Neutrophil (primary cell): ENCODE measurements around the gene CBLC.
"Not testable (repeated sequence)": the region's sequence is repeated elsewhere in the genome, so short reads cannot be mapped to it uniquely, and the experiment has no call there.

Experiments
- H3K27ac ChIP-seq: fragments of 200-600 bp; sonication (generic); 2 replicates; pipeline ENCODE4 v1.5.1; 2016; ENCODE audit warnings: mild to moderate bottlenecking, moderate library complexity
- H3K27me3 ChIP-seq: fragments of 200-600 bp; sonication (generic); 2 replicates; pipeline ENCODE4 v1.6.0; 2016; ENCODE audit warnings: mild to moderate bottlenecking
- H3K36me3 ChIP-seq: fragments of 200-600 bp; sonication (generic); 2 replicates; pipeline ENCODE4 v1.5.1; 2017
- H3K4me1 ChIP-seq, 2 experiments: fragments of 200-600 bp in 1 of 2; sonication (generic) in 1 of 2; 1 replicate in 1 of 2; 2 replicates in 1 of 2; pipeline versions ENCODE4 v1.5.1 to v1.6.1; 2013 to 2016; ENCODE audit warnings: low read depth in 1 of 2, low read length in 1 of 2, mild to moderate bottlenecking in 1 of 2, moderate library complexity in 1 of 2; ENCODE audit not compliant: control insufficient read depth in 1 of 2, insufficient read depth in 1 of 2
- H3K4me3 ChIP-seq, 2 experiments: fragments of 200-600 bp in 1 of 2; sonication (generic) in 1 of 2; 1 replicate in 1 of 2; 2 replicates in 1 of 2; pipeline ENCODE4 v1.5.1; 2013 to 2016; ENCODE audit warnings: low read depth in 1 of 2, low read length in 1 of 2, mild to moderate bottlenecking in 1 of 2, moderate library complexity in 1 of 2
- H3K9me3 ChIP-seq: fragments of 200-600 bp; sonication (generic); 2 replicates; pipeline ENCODE4 v1.5.1; 2016
- TF ChIP-seq, protein P1 (sequence below): fragments of 200-600 bp; sonication (generic); IDR thresholded peaks from 2 replicates; pipeline ENCODE4 v1.5.1; 2016; ENCODE audit warnings: antibody characterized with exemption

Gene CBLC

DNA sequence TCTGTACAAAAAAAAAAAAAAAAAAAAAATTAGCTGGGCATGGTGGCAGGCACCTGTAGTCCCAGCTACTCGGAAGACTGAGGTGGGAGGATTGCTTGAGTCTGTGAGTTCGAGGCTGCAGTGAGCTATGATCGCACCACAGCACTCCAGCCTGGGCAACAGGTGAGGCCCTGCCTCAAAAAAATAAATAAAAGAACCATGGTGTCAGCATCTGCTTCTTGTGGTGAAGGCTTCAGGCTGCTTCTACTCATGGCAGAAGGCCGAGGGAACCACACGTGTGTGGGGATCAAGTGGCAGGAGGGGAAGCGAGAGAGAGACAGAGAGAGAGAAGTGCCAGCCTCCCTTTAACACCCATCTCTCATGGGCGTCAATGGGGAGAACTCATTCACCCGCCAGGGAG lies 15.7 kb upstream of the CBLC start:
- Histone ChIP-seq H3K27me3 (no peaks in the 10 kb centered on the region), H3K9me3 (no peaks in the 10 kb centered on the region), H3K36me3 (peaks cover 45% of the 10 kb centered on the region), H3K4me1 (peaks cover 46 to 63% of the 10 kb centered on the region in 2 experiments), H3K27ac (peak overlapping the region; percentile 89), H3K4me3 (no peak overlapping the region)
- TF ChIP-seq, protein P1, sequence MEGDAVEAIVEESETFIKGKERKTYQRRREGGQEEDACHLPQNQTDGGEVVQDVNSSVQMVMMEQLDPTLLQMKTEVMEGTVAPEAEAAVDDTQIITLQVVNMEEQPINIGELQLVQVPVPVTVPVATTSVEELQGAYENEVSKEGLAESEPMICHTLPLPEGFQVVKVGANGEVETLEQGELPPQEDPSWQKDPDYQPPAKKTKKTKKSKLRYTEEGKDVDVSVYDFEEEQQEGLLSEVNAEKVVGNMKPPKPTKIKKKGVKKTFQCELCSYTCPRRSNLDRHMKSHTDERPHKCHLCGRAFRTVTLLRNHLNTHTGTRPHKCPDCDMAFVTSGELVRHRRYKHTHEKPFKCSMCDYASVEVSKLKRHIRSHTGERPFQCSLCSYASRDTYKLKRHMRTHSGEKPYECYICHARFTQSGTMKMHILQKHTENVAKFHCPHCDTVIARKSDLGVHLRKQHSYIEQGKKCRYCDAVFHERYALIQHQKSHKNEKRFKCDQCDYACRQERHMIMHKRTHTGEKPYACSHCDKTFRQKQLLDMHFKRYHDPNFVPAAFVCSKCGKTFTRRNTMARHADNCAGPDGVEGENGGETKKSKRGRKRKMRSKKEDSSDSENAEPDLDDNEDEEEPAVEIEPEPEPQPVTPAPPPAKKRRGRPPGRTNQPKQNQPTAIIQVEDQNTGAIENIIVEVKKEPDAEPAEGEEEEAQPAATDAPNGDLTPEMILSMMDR = no peak

DNA sequence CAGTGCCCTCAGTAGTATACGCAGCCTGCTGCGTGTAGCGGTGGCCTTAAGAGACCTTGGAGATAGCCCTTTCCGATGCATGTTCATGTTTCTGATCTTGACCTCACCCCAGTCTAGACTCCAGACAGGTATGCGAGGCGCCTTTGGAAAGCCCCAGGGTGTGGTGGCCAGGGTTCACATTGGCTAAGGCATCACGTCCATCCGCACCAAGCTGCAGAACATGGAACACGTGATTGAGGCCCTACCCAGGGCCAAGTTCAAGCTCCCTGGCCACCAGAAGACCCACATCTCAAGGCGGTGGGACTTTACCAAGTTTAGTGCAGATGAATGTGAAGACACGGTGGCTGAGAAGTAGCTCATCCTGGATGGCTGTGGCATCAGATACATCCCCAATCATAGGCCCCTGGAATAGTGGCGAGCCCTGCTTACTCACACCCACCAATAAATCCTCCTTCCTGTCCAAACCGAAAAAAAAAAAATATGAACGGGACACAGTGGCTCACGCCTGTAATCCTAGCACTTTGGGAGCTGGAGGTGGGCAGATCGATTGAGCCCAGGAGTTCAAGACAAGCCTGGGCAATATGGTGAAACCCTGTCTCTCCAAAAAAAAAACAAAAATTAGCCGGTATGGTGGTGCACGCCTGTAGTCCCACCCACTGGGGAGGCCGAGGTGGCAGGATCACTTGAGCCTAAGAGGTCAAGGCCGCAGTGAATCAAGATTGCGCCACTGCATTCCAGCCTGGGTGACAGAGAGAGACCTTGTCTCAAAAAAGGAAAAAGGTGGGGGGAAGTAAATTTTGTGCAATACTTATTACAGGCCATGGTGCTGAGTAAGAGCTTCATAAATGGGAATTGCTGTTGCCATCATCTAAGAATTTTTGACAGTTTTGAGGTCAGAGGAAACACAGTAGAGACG lies 12.4 kb upstream of the CBLC start:
- TF ChIP-seq, protein P1 = peak; percentile 10
- no peaks in the 10 kb centered on the region for H3K9me3 ChIP-seq
- H3K36me3 ChIP-seq = peaks cover 12% of the 10 kb centered on the region
- H3K27me3 ChIP-seq = no peaks in the 10 kb centered on the region
- H3K27ac ChIP-seq = peak overlapping the region; percentile 89
- peaks cover 64 to 85% of the 10 kb centered on the region in 2 experiments for H3K4me1 ChIP-seq
- peak overlapping the region in 1 of 2 experiments; percentile 48 for H3K4me3 ChIP-seq

DNA sequence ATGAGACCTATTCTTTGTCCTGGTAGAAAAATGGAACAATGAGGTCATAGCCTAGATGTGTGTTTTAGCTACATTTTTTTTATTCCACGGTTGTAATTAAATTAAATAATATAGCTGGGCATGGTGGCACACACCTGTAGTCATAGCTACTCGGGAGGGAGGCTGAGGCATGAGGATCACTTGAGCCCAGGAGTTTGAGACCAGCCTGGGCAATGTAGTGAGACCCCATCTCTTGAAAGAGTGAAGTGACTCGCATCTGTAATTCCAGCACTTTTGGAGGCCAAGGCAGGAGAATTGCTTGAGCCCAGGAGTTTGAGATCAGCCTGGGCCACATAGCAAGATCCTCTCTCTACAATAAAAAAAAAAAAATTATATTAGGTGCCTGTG lies 11.7 kb upstream of the CBLC start:
- Histone ChIP-seq H3K4me3 (peak overlapping the region in 1 of 2 experiments; percentile 48), H3K27ac (peak overlapping the region; percentile 89), H3K4me1 (peaks cover 70 to 83% of the 10 kb centered on the region in 2 experiments), H3K36me3 (peaks cover 6% of the 10 kb centered on the region), H3K27me3 (no peaks in the 10 kb centered on the region), H3K9me3 (no peaks in the 10 kb centered on the region)
- TF ChIP-seq, protein P1 = no peak

DNA sequence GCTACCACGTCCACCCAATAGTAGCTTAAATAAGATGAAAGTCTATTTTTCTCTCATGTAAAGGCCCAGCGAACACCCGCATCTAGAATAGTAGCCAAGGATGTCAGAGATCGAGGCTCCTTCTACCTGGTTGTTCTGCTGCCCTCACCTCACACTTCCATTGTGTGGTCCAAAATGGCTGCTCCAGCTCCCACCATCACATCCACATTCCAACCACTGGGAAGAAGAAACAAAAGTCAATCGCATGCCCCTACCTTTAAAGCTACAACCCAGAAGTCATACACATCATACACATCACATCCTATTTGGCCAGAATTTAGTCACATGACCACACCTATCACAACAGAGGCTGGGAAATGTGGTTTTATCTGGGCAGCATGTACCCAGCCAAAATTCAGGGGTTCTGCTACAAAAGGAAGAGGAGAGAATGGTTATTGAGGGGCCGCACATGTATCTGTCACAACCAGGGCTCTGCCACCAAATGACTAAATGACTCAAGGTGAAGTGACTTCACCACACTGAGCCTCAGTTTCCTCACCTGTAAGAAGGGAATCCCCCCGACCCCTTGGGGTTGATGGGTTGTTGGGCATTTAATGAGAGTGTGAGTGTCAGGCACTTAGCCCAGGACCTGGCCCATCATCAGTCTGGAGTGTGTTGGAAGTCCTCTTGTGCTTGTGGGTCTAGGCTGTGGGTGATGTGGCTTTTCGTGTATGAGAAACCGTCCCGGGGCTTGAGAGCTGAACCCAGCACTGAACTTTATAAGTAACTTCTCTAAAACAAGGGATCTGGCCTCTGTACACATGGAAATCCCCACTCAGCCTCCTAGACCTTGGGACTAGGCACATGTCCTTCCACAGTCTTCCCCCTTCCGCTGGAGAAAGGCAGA lies 10.2 kb upstream of the CBLC start:
- no peak overlapping the region for H3K4me3 ChIP-seq
- H3K27me3 ChIP-seq = no peaks in the 10 kb centered on the region
- H3K27ac ChIP-seq = peak overlapping the region; percentile 54
- peaks cover 71 to 78% of the 10 kb centered on the region in 2 experiments for H3K4me1 ChIP-seq
- no peaks in the 10 kb centered on the region for H3K9me3 ChIP-seq
- TF ChIP-seq, protein P1 = no peak
- H3K36me3 ChIP-seq = no peaks in the 10 kb centered on the region

DNA sequence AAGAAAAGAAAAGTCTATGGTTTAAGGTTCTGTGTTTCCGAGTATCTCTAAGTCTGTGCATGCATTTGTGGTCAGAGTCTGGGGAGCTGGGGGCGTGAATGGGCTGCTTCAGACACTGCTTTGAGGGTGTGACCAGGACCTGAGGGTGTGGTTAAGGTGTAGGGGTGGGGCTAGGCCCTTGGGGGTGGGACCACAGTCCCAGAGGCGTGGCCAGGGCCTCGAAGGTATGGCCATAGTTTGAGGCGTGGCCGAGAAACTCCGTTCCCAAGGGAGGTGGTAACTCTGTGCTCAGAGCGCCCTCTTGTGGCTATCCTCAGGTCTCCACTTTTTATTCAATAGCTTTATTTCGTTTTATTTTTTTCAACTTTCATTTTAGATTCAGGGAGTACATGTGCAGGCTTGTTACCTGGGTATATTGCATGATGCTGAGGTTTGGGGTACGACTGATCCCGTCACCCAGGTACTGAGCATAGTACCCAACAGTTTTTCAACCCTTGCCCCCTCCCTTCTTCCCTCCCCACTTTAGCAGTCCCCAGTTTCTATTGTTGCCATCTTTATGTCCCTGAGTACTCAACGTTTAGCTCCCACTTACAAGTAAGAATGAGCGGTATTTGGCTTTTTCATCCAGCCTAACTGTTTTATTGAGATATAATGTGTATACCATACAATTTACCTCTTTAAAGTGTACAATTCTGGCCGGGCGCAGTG lies 7.0 kb upstream of the CBLC start:
- H3K4me1 ChIP-seq = peaks cover 41 to 47% of the 10 kb centered on the region in 2 experiments
- H3K36me3 ChIP-seq = no peaks in the 10 kb centered on the region
- no peaks in the 10 kb centered on the region for H3K27me3 ChIP-seq
- H3K4me3 ChIP-seq = peak overlapping the region; percentile 42 to 50
- TF ChIP-seq, protein P1 = peak; percentile 85
- no peaks in the 10 kb centered on the region for H3K9me3 ChIP-seq
- H3K27ac ChIP-seq = peak overlapping the region; percentile 58

DNA sequence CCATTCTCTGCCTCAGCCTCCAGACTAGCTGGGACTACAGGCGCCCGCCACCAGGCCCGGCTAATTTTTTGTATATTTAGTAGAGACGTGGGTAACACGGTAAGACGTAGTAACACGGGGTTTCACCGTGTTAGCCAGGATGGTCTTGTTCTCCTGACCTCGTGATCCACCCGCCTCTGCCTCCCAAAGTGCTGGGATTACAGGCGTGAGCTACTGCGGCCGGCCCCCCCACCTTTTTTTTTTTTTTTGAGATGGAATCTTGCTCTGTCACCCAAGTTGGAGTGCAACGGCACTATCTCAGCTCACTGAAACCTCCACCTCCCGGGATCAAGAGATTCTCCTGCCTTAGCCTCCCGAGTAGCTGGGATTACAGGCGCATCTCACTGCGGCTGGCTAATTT lies 5.5 kb upstream of the CBLC start:
- H3K9me3 ChIP-seq, H3K4me3 ChIP-seq, H3K36me3 ChIP-seq, H3K27me3 ChIP-seq, H3K27ac ChIP-seq: not testable (repeated sequence)
- H3K4me1 ChIP-seq = peaks cover 28 to 32% of the 10 kb centered on the region in 2 experiments
